Measurements from ENCODE around the gene LIPC.

The LIPC gene

DNA sequence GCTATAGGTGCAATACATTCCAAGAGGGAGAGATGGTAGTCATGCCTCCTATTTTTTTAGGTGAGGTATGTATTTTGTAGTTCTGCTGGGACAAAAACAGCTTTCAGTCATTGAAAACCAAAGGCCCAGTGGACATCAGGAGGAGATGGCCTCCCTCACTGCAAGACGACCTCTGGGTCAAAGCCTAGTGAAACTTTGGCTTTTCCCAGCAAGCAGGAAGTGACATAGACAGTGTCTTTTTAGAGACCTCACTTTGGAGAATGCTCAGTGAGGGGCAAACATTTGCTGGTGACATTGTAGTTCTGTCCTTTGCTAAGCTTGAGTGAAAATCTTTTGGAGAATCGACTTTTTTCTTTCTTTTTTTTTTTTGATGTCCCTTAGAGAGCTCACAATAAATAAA, 27.3 kb downstream of the LIPC start:
- DNase-seq: no peak
- H3K9me3 ChIP-seq (ENCODE audit: severe bottlenecking): no peaks in the 10 kb centered on the region
- H3K27me3 ChIP-seq (ENCODE audit: insufficient read depth, low read depth, severe bottlenecking): no peaks in the 10 kb centered on the region
- TF ChIP-seq, protein P1, sequence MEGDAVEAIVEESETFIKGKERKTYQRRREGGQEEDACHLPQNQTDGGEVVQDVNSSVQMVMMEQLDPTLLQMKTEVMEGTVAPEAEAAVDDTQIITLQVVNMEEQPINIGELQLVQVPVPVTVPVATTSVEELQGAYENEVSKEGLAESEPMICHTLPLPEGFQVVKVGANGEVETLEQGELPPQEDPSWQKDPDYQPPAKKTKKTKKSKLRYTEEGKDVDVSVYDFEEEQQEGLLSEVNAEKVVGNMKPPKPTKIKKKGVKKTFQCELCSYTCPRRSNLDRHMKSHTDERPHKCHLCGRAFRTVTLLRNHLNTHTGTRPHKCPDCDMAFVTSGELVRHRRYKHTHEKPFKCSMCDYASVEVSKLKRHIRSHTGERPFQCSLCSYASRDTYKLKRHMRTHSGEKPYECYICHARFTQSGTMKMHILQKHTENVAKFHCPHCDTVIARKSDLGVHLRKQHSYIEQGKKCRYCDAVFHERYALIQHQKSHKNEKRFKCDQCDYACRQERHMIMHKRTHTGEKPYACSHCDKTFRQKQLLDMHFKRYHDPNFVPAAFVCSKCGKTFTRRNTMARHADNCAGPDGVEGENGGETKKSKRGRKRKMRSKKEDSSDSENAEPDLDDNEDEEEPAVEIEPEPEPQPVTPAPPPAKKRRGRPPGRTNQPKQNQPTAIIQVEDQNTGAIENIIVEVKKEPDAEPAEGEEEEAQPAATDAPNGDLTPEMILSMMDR (IDR thresholded peaks at IDR 0.05; ENCODE audit: low read depth, low read length): no peak
- H3K4me3 ChIP-seq (ENCODE audit: low read depth, low read length): no peak overlapping the region
- H3K36me3 ChIP-seq: no peaks in the 10 kb centered on the region
- no peak overlapping the region for H3K27ac ChIP-seq

DNA sequence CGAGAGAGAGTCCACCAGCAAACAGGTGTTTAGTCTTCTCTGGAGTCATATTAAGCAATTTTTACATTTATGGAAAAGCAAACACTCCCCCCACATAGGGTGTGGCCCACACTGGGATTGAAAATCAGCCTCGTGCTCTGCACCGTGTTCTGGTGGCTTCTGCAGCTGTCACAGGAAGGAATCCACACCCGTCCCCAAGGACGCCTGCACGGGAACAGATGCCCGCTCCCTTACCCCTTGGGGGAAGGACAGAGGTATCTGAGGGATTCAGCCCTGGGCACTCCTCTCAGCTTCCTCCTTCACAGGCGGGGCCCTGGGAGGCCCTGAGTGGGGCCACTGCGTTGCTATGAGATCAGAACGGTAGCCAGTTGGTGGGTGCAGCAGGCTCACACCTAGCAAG, 27.8 kb downstream of the LIPC start:
- DNase-seq: no peak
- Histone ChIP-seq H3K36me3 (no peaks in the 10 kb centered on the region), H3K27ac (no peak overlapping the region), H3K9me3 (ENCODE audit: severe bottlenecking) (peaks cover 2% of the 10 kb centered on the region), H3K27me3 (ENCODE audit: insufficient read depth, low read depth, severe bottlenecking) (no peaks in the 10 kb centered on the region), H3K4me3 (ENCODE audit: low read depth, low read length) (no peak overlapping the region)
- TF ChIP-seq, protein P1 (IDR thresholded peaks at IDR 0.05; ENCODE audit: low read depth, low read length): no peak

DNA sequence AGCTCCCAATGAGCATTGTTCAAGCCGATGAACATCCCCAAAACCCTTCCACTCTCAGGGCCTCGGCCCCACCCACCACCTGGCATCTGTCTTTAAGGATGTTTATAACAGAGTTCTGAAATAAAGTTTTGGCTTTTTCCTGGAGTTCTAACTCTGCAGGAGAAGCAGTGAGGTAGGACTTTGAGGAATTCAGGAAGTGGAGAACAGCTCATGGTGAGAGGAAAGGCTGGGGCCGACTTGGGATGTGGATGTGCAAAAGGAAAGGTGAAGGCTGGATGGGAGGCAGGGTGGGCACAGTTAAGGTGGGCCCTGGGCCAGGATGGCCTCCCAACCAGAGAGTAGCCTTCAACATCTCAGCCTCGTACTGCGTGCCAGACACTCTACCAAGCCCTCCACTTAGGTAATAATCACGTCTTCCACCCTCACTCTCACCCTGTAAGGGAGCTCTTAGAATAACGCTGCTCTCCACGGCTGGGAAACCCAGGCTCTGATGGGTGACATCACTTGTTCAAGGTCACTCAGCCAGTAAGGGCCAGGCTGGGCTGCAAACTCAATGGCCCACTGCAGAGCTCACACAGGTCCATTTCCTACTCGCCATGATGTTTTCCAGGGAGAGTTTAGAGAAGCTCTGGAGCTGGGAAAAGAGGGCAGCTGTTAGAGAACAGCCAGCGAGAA, 28.5 kb downstream of the LIPC start:
- H3K4me3 ChIP-seq (ENCODE audit: low read depth, low read length): no peak overlapping the region
- no peaks in the 10 kb centered on the region for H3K36me3 ChIP-seq
- TF ChIP-seq, protein P1 (IDR thresholded peaks at IDR 0.05; ENCODE audit: low read depth, low read length): no peak
- H3K27me3 ChIP-seq (ENCODE audit: insufficient read depth, low read depth, severe bottlenecking): no peaks in the 10 kb centered on the region
- no peak for DNase-seq
- H3K27ac ChIP-seq: no peak overlapping the region
- H3K9me3 ChIP-seq (ENCODE audit: severe bottlenecking): peaks cover 2% of the 10 kb centered on the region

DNA sequence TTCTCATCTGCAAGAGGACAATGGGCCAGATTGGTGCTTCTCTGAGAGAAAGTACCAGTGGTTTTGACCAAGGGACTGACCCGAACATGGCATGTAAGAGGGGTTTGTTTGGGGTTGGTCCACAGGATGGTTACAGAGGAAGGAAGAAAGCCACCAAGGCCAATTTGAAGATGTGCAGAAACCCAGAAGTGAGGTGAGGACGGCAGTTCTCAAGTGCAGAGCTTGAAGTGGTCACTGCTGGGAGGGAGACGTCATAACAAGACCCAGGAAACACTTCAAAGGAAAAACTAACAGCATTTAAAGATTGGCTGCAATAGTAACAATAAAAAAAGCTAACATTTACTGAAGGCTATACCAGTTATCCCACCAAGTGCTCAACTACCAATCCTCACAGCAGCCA, 29.1 kb downstream of the LIPC start:
- Histone ChIP-seq H3K4me3 (ENCODE audit: low read depth, low read length) (no peak overlapping the region), H3K27ac (no peak overlapping the region), H3K27me3 (ENCODE audit: insufficient read depth, low read depth, severe bottlenecking) (no peaks in the 10 kb centered on the region), H3K36me3 (no peaks in the 10 kb centered on the region), H3K9me3 (ENCODE audit: severe bottlenecking) (peaks cover 2% of the 10 kb centered on the region)
- no peak for DNase-seq
- TF ChIP-seq, protein P1 (IDR thresholded peaks at IDR 0.05; ENCODE audit: low read depth, low read length): no peak

DNA sequence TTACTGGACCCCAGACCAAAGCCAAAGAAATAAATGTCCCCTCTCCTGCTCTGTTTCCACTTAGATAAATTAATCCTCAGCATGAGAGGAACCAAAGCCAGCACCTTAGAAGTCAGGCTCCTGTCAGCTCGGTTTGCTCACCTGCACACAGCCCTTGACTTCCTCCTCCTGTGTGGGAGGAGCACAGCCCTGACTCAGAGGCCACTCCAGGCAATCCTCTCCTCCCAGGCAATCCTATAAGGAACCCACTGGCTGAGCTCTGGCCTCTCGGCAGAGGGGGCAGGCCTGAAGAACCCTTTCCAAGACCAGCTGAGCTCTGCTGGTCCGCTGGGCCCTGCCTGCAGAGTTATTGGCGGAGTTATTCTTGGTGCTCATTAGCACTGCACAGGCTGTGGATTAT, 30.8 kb downstream of the LIPC start:
- peak; percentile 58 for DNase-seq
- TF ChIP-seq, protein P1 (IDR thresholded peaks at IDR 0.05; ENCODE audit: low read depth, low read length): no peak
- no peak overlapping the region for H3K27ac ChIP-seq
- no peaks in the 10 kb centered on the region for H3K36me3 ChIP-seq
- H3K9me3 ChIP-seq (ENCODE audit: severe bottlenecking): peaks cover 2% of the 10 kb centered on the region
- no peaks in the 10 kb centered on the region for H3K27me3 ChIP-seq (ENCODE audit: insufficient read depth, low read depth, severe bottlenecking)
- H3K4me3 ChIP-seq (ENCODE audit: low read depth, low read length): no peak overlapping the region

Data from WERI-Rb-1 (cell line).